ENCODE results near the gene PITPNC1. TPM values are rescaled to one million over a fixed set of nuclear protein-coding genes. Genes with fewer than 3 reads are reported as not detected.
"Not testable (repeated sequence)": the region's sequence is repeated elsewhere in the genome, so short reads cannot be mapped to it uniquely, and the experiment has no call there.

The PITPNC1 gene
- polyA plus RNA-seq, 12 donors: 8.8 to 23.8 (median 13.2) TPM; not detected in 1

GRCh38 chr17:67648032-67648905 is 271.2 kb downstream of the PITPNC1 start:
- no peak for DNase-seq

GRCh38 chr17:67648906-67649295 is 271.8 kb downstream of the PITPNC1 start:
- not testable (repeated sequence) for DNase-seq

GRCh38 chr17:67649891-67650290 is 272.8 kb downstream of the PITPNC1 start:
- no peak for DNase-seq

GRCh38 chr17:67651218-67651579 is 274.1 kb downstream of the PITPNC1 start:
- not testable (repeated sequence) for DNase-seq

GRCh38 chr17:67652433-67652832 is 275.4 kb downstream of the PITPNC1 start:
- DNase-seq: no peak

DNA sequence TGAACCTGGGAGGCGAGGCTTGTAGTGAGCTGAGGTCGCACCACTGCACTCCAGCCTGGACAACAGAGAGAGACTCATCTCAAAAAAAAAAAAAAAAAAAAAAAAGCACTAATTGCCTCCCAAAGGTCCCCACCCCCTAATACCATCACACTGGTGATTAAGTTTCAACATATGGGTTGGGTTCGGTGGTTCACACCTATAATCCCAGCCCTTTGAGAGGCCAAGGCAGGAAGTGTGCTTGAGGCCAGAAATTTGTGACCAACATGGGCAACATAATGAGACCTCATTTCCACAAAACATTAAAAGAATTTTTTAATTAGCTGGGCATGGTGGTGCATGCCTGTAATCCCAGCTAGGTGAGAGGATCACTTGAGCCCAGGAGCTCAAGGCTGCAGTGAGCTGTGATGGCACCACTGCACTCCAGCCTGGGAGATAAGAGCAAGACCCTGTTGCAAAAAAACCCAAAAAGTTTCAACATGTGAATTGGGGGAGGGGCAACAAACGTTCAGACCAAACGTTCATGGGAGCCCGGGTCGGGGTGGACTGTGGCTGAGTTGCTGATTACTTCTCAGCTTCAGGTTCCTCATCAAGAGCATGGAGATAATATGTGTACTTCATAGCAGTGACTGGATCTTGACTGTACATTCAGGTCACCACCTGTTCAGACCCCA is 278.5 kb downstream of the PITPNC1 start:
- no peak for DNase-seq

DNA sequence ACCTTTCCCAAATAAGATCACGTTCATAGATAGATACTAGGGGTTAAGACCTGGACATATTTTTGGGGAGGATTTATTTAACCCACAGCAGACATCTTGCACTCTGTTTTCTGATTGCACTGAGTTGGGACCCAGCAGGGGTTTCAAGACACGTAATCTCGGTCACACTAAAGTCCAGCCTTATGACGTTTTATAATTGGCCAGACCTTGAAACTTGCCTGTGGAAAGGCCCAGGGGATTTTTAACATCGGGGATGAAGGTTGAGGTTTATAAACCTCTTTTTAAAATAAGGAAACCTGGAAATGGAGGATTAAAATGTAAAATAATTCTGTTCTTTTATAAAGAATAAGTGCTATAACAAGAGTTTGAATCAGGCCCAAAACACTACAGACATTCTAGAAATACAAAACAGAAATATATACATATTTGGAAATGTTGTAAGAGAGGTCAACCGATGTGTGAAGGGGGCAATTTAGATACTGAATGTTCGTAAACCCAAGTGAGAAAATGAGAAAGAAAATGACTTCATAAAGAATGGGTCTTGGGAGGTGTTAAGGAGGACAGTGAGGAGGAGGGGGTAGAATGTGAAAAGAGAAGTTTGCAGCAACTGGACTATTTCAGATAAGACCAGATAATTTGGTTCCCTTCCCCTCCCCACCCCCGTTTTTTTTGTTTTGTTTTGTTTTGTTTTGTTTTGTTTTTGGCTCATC is 279.6 kb downstream of the PITPNC1 start:
- no peak for DNase-seq

- DNase-seq: no peak
Measured at GRCh38 chr17:67657596-67657995, 280.5 kb downstream of the PITPNC1 start.

DNA sequence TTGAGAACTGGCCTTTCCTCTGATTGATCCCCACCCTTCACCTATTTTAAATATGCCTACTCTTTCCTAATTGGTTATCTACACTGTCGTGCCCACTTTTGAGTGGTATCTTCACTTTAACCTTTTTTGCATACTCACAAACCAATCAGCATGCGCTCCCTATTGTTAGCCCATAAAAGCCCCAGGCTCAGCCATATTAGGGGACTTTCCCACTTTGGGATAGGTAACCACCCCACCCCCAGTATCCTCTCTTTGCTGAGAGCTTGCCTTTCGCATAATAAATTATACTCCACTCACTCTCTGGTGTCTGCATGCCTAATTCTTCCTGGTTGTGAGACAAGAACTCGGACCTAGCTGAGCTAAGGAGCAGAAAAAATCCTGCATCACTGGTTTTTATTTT is 281.2 kb downstream of the PITPNC1 start:
- DNase-seq: no peak

- DNase-seq: no peak
Measured at GRCh38 chr17:67659028-67659427, 281.9 kb downstream of the PITPNC1 start.

DNA sequence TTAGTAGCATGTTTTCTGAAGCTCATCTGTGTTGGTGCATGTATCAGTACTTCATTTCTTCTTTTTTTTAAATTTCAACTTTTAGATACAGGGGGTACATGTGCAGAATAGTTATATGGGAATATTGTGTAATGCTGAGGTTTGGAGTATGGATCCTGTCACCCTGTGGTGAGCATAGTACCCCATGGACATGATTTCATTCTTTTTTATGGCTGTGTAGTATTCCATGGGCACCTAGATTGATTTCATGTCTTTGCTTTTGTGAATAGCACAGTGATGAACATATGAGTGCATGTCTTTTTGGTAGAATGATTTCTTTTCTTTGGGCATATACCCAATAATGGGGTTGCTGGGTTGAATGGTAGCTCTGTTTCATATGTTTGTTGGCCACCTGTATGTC is 285.6 kb downstream of the PITPNC1 start:
- DNase-seq: no peak

- DNase-seq: no peak
Measured at GRCh38 chr17:67663457-67663856, 286.4 kb downstream of the PITPNC1 start.

- no peak for DNase-seq
Measured at GRCh38 chr17:67666028-67666427, 288.9 kb downstream of the PITPNC1 start.

- DNase-seq: no peak
Measured at GRCh38 chr17:67666710-67667109, 289.6 kb downstream of the PITPNC1 start.

DNA sequence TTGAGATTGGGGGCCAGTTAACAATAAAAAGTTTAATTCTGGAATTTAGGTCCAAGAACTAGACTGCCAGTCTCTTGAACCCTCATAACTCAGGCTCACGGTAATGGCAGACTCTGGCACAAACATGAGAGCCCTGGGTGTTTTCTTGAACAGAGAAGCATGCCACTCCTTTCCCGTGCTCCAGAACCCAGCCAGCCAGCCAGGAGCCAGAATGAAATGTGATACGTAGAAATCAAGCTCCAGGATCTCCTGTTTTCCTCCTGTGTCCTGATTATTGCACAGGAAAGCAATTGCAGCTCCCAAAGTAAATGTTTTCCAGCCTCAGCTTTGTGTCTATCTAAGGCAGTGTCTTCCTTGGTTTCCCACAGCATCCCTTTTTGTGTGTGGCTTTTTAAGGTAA is 294.4 kb downstream of the PITPNC1 start:
- no peak for DNase-seq

- DNase-seq: no peak
Measured at GRCh38 chr17:67672592-67673335, 295.7 kb downstream of the PITPNC1 start.

- no peak for DNase-seq
Measured at GRCh38 chr17:67675481-67675880, 298.4 kb downstream of the PITPNC1 start.

GRCh38 chr17:67676305-67676704 is 299.2 kb downstream of the PITPNC1 start:
- DNase-seq: no peak

DNA sequence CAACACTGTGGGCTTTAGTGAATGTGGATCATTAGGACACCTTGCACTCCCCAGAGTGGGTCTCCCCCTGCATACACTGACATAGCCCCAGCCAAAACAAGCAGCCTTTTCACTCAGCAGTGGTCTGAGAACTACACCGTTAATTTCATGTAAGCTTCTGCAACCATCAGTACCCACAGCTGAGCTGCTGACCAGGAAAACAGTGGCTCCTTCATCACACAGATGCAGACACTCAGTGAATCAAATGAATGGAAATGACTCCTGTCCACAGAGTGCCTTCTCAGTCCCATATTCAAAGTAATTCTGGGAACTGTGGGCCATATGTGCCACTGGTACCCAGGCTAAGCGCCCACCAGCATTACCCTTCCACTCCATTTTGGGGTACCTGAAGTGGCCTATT is 301.3 kb downstream of the PITPNC1 start:
- no peak for DNase-seq

DNA sequence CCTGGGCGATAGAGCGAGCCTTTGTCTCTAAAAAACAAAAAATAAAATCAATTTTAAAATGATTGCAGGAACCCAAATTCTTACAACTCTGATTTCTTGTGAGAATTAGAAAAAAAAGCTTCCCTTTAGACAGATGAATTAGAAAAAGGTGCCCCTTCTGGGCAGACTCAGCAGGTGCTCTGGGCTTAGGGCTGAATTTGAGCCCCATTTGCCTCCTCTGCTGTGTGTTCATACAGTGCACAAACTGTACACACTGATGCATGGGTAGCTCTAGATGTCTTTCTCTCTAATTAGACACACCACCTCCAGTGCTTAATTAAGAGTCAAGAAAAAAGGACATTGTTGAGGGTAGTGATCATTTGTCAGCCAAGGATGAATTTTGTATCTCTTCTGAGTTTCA is 302.1 kb downstream of the PITPNC1 start:
- DNase-seq: no peak

DNA sequence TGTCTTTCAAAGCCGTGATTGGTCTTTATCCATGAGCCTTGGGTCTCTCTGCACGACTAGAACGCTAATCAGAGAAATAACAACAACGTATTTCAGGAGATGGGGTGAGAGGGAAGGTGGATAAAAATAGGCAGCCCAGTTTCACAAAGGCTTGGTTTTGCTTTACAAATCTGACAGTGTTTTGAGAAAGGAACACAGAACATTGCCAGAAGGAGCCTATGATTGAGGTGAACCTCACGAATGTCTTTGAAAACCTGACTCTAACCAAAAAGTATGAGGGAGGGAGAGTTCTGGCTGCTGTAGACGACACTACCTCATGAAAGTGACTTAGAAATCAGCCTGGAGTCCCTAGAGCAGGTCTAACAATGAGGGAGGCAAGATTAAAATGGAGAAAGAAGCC is 302.6 kb downstream of the PITPNC1 start:
- DNase-seq: no peak
